Amniotic epithelial cell (primary cell): ENCODE data around the gene PARD3B.

Source experiments
- DNase-seq: peaks from one replicate; pipeline ENCODE4 v3.0.0-alpha.2; 2010; ENCODE audit warnings: low read depth

The PARD3B gene

DNA sequence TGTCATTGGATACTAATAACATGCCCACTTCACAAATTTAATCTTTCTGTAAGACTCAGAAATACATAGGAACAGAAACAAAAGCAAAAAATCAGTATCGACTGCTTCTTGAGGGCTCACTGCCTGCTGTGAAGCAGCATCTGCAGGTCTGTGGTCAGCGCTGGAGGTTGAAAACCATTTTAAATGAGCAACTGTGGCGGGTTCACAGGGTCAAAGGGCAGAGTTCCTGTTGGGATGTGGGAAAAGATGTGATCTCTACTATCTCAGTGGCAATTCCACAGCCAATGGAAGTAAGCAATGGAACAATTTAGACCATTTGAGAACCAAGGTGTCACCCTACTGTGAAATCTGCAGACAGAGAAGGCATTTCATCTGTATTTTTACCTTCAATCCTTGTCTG is 468.3 kb downstream of the PARD3B start:
- no peak for DNase-seq

DNA sequence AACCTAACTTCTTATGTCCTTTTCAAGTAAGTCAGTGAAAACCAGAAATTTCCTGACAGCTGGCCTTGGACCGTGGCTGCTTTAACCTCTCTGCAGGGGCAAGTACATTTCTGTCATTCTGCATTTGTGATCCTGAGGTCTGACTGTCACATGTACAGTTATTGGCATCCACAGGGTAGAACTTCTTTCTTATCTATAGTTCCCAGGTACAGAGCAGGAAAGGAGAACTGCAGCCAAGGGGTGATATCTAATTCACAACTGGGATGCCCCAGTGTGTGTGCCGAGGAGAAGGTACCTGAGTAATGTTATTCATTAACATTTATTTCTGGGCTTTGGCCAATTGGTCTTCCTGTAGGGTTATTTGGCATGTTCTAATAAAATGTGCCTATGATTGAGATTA is 468.9 kb downstream of the PARD3B start:
- no peak for DNase-seq

DNA sequence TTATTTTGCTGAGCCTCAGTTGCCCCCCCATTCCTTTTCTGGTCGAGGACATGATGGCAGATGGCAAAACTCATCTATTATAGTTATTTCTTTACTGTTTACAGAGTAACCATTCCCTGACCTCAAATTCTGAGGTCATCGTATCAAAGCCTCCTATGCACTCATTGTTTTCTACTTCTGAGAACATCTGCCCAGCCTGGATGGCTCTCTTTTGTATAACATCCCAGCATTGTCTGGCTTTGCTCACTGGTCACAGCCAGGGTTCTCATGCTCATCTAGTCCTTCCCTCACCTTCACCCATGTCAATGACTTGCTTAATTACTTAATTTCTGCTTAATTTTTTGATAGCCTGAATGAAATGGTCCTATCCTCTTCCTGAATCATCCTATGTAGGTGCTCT is 472.1 kb downstream of the PARD3B start:
- DNase-seq, result no peak

DNA sequence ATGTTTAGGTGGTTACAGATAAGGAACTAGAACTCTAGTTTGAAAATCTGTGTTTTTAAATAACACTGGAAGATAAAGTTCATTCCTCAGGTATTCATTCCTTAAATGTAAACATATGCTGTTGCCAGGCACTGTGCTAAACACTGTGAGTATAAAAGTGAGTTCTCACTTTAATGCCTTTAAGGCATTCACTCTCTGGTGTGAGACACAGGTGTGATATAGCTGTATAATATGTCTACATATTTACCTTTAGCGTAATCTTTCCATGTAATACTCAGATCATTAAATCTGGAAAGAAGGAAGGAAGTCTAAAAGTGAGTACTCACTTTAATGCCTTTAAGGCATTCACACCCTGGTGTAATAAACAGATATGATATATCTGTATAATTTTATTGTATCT is 472.6 kb downstream of the PARD3B start:
- no peak for DNase-seq

DNA sequence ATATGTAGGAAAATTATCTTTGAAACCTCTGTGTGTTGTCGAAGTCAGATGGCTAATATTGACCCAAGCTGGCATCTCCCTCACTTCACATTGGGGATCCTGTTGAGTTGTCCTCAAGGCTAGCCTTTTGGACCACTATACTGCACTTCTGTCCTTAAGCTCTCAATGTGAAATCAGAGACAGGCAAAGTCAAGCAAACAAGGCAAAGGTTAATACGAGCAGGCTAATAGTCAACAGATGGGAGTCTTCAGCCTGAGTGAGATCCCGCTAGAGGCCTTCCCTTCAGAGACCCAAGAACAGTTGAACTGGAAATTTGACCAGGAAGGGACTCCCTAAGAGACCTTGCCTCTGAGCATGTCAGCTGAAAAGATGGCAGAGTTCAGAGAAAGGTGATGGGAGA is 475.4 kb downstream of the PARD3B start:
- DNase-seq, result no peak

DNA sequence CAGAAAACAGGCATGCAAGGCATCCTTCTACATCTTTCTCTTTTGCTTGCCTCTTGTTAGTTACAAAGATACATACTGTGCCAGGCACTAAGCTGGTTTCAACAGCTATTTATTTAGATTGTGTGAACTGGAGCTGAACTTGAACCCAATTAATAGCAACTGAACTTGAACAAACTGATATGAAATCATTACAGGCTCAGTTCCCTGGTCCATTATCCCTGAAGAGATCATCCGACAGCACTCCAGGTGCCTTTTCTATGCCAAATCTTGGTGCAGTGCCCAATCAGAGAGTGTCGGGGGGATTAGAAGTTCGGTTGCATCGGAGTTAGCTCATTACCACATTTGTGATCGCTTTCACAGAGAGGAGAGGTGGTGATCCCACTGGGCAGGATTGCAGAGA is 477.6 kb downstream of the PARD3B start:
- no peak for DNase-seq

DNA sequence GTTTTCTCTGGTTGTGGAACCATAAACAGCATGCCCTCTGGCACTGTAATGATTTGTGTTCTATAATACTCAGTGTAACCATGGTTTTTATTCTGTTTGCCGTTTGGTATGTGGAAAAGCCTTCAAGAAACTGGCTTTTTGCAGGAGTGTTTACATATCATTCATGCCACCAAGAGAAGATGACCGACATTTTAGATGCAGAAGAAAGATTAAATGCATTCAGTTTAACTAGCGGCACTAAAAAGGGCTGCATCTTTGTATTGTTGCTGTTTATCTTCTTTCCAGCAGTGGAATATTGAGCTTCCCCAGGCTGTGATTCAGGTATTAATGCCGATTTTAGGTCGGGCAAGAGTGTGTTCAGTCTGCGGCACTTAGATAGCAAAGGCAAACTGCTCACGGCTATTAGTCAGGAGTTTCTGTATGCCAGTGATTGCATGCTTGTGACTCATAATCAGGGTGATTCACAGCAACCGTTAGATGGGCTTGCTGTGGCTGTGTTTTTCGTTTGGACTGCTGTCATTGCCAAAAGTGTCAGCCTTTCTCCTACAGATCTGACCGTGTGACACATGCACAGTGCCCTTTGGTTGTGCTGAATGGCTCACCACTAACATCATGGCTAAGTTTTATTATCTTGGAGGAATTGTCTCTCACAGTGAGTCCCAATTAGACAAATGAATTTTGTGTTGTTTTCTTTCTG is 479.7 kb downstream of the PARD3B start:
- DNase-seq, result peak; percentile 90

DNA sequence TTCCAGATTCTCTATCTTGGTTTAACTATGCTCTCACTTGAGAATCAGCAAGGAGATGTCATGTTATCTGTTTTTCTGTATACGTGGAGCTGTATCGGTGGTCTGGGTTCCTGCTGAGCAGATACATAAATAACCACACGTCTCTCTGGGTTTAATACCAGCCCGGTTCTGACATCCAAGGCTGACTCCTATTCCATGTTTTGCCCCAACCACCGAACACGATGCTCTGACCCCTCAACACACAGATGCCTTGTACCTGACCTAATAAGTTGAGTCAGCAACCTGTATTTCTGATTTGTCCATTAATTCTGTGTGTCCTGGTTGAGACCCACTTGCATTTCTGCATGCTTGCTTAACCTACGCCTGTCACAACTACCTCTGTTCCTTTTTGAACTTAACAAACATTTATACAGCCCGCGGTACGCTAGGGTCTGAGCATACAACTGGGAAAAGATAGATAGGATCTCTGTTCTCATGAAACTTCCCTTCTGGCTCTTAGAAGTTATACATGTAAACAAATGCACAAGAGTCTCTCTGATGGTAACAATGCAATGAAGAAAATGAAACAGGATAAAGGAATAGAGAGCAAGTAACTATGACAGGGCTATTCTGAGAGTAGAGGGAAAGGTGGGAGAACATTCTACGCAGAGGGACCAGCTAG is 480.4 kb downstream of the PARD3B start:
- DNase-seq, result peak; percentile 17

DNA sequence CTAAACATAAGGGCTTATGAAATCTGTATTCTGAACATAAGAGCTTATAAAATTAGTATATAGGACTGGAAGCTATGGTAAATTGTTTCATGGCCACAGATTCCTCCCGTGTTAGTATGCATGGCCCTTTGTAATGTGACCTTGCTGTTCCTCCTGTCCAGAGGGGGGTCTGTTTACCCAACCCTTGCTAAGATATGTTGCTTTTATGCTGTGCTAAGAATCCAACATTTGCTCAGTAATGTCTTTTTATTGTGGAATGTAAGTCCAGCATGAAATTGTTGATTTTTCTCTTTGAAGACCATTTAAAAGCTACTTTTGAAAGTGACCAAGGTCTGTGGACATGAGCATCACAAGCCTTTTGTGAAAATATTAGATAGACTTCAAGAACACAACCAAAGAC is 485.4 kb downstream of the PARD3B start:
- DNase-seq, result no peak

DNA sequence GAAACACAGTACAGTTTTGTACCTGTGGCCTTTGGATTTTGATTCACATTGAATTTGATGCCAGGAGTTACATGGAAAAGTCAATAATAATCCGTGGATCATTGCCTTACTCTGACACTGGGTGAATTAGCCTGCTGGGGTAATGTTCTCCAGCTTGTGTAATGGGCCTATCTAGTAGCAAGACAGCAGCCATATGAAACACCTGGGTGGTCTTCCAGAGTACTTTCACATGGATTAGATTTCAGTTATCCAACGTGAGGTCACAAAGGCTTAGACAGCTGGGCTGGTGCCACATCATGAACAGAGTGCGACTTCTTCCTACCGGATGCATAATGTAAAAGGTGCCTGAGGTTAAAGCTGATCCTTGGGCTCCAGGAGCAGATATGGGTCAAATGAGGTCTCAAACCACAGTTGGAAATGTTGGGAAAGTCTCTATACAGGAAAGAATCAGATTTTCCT is 486.8 kb downstream of the PARD3B start:
- no peak for DNase-seq

DNA sequence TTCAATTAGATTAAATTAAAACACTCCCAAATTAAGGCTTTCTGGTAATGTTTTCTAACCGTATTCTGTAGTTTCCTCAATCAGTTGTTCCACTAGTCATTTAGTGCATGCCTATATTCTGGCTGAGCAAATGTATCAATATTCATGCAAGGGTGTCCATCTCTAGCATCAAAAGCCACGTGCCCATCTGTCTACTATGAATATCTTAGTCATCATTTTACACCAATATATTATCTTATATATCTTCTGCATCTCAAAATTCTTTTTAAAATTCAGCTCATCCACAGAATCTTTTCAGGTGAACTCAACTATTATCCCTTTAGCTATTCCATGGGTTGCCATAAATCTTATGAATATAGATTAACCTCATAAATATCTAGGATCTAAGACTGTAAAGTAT is 488.2 kb downstream of the PARD3B start:
- DNase-seq, result no peak

DNA sequence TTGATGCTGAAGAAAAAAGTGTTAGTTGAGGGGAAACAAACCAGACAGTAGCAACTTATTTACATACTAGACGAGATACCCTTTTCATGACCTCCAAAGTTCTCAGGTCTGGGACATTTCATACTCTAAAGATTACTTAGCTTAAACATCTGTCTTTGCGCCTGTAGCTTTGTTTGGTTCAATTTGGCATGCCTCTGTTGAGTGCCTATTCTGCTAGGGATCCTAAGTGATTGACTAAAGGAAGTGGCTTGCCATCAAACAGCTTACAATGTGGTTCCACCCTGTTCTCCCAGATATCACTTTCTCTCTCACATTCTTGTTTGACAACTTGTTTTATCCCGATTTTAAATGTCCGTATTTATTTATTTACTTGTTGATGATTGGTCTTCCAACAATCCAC is 488.8 kb downstream of the PARD3B start:
- DNase-seq, result no peak

DNA sequence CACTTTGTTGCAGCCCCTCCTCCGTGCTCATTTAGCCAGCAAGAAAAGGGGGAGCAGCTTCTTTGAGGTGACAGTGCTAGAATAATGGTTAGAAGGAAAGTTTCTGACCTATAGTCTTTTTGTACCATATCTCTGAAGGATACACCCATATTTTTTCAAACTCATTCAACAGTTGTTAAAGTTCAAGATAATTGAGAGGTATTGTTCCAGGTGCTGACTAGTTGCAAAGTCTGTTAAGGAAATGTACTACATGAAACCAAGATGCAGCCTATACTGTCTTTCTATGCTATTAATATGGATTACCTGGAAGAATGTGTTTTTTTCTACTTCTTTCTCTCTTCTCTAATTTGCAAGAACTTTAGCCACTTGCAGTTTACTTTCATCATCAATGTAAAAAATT is 495.0 kb downstream of the PARD3B start:
- no peak for DNase-seq

DNA sequence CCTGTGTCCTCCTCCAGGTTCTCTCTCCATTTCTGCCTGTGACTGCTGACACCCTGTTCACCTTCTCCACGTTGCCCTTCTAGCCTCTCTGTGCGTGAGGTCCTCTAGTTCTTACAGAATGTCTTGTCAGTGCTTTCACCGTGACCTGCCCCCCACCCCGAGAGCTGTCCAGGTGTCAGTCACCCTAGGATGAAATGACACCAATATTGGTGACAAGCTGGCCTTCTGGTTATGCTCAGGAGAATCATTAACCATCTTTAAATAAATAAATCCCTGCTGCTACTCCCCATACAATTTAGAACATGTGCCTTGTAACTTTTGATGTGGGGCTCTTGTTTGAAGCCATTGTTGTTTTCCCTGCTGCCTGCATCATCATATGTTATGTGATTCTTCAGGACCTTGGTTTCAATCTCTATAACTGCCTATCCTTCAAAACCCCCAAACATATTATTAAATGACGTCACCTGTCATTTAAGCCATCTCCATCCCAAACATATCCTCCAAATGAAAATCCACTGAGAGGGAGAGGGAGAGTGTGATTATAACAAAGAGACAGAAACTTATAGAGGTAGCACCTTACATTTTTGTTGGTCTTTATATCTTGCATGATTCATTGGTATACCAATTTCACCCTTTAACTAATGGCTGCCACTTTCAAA is 496.3 kb downstream of the PARD3B start:
- no peak for DNase-seq

DNA sequence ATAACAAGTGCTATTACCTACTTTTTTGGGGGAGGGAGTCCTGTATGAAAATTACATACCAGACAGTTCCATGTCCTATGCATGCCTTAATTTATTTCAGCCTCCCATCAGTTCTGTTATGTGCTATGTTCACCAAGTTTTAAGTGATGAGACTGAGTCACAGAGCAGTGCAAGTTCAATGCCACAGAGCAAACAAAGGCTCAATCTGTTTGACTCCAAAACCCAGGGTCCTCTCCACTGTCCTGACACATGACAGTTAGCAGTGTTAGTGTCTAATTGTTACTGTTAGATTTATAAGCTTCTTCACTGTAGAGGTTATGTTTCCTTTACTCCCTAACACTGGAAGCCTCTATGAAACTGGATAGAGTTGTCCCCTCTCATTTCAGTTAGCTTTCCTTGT is 498.0 kb downstream of the PARD3B start:
- no peak for DNase-seq

DNA sequence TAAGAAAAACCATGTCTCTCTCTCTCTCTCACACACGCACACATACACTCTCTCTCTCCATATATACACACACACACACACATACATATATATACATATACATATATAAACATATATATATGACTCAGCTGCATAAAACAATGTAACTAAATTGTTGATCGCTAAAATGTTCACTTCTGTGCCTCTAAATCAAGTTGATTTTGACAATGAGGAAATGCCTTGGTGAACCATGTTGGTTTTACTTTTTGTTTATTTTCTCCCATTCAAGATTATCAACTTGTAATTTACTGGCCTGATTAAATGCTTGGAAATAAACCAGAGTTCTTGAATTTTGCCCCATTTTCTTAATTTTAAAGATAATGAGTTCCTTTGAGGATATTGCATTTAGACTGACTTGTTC is 500.4 kb downstream of the PARD3B start:
- no peak for DNase-seq

DNA sequence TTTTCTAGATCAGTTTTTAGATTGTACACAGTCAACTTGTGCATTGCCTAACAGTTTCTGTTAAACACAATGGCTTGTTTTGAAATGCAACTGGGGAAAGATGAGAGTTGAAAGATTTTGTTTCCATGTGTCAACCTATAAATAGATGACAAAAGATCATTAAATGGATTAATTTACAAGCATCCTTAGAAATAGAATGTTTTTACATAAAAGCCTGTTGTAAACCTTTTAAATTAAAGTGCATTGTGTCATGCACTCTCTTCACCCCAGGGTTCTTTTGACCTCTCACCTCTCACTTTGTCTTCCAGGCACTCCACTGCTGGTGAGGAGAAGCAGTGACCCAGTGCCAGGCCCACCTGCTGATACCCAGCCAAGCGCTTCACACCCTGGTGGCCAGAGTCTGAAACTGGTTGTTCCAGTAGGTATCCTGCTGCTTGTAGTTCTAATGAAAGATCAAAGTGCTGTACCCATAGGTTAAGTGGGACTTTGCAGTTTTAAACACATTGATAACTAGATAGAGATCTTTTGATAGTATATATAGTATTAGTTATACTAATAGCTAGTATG is 502.1 kb downstream of the PARD3B start:
- no peak for DNase-seq

DNA sequence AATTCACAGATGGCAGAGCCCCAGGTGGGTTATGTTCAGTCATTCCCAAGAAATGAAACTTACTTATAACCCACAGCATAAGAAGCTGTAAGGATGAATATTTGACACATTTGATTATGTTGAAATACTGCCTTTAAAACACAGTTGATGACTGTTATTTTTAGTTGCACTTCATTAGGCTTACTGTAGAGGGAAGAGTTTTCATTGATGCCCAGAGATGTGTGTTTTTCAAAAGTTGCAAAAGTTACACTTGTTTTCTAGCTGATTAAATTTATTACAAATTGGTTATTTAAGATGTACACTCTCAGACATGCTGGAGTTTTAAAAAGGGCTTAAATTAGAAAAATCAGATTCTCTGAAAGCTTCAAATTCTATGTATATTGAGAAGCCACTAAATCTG is 506.1 kb downstream of the PARD3B start:
- DNase-seq, result peak; percentile 7

DNA sequence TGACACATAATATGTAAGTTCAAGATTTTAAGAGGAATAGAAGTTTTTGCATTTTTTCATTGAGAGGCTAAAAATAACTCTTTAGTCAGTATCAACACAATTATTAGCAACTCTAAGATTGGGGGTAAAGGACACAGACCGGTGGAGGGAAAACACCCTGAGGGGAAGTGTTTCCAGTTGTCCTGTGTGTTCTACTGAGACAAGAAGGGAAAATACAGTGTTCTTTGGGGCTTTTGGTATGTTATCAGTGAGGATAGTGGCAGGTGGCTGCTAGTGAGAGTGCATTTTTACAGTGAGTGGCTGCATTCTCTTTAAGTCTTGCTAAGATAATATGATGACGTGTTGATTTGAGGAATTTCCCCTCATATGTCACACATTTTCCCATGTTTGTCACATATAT is 507.5 kb downstream of the PARD3B start:
- no peak for DNase-seq

DNA sequence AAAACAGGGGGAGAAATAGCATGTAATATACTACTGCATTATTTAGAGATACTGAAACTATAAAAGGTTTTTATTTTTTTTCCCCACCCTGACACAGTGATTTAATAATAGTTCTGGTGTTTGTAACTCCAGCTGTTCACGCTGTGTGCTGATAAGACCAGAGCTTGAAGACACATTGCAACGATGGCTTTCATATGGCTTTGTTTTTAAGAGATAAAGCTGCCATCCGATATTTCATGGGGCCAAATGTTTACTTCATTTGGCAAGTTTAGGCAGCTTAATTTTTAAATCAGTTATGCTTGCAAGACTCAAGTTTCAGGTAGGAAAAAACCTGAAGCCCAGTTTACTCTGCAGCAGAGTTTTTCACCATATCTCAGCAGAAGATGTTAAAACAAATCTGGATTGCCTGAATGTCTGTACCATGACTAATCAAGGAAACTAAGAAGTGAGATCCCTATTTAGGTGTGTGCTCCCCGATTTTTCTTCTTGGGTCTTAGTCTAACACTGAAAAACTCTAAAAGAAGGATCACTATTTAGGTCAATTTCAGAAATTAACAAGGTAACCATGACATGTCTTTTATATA is 508.6 kb downstream of the PARD3B start:
- DNase-seq, result peak; percentile 61

DNA sequence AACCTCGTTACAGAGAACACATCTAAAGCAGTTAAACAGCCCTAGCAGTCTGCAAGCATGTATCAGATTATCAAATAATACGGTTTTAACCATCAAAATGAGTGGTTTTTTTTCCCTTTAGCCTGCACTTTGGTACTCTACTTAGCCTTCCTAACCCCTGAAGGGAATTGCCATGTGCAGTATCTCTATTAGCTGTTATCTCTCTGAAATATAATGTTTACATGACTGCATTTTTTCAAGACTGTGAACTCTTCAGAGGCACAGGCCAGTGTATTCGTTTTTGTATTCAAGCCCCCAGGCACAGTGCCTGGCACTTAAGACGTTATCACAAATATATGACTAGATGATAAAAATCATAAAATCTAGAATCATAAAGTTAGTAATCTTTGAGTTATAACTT is 509.5 kb downstream of the PARD3B start:
- peak; percentile 31 for DNase-seq

DNA sequence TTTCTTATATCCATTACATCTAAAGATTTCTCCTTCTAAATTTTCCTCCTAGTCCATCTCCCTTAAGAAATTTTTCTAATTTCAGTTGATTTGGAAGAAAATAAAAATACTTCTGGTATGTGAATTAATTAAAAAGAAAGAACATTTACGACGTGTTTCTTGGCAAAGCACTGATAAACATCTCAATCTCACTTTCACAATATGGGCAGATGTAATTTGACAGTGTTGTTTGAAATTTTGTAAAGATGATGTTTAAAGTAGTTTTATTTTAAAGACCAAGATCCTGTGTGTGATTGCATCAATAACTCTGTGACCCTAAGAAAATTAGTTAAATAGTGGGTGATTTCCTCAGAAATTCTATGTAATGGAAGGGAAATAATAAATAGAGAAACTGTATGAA is 510.0 kb downstream of the PARD3B start:
- peak; percentile 6 for DNase-seq

DNA sequence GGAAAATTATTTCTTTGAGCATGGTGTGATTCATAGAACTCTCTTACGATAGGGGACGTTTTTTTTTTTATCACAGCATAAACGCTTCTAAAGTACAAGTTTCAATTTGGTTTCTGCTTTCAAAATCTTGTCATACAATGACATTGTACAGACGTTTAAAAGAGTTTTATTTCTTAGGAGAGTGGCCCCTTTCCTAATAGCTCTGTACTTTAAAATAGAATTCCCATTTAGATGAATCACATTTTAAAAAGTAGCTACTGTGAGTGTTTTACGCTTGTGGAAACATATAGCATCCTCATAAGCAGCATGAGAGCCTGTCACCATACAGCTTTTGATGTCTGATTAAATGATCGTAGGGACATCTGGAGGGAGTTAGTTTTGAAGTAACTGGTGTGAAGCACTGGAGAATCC is 510.9 kb downstream of the PARD3B start:
- peak; percentile 22 for DNase-seq
